Effector CD8-positive, alpha-beta T cell (primary cell): ENCODE data around the gene CLEC9A.
"Not testable (repeated sequence)": the region's sequence is repeated elsewhere in the genome, so short reads cannot be mapped to it uniquely, and the experiment has no call there.

Experiments used
- DNase-seq: peaks from one replicate; lab custom pipeline; 2025; lab: John Stamatoyannopoulos, UW
- total RNA-seq, 4 experiments: gene quantifications; one replicate each; lab custom pipeline; 2026; lab: John Stamatoyannopoulos, UW

The CLEC9A gene
- total RNA-seq, result 0 reads per million in 4 experiments

DNA sequence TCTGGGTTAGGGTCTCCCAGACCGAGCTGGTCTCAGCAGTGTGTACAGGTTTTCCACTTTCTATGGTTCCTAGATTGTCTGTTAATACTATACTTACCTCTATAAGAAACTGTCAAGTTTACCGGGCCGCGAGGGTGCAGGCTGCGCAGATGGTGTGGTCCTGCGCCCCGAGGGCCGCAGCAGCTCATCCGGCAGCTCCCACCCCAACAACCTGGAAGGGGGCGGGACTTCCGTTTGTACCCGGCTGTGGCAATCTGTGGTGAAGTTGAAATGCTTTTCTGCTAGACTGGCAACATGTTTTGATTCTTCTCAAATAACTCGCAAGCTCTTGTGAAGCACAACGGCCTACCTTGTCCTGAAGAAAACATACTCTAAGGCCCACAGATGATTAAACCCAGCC is at the start of gene CLEC9A:
CLEC9A (plus strand) TSS at position 237 of the 400 bp plus-strand sequence. CDS start 22,006 bp downstream, outside the sequence.
- DNase-seq, result no peak

DNA sequence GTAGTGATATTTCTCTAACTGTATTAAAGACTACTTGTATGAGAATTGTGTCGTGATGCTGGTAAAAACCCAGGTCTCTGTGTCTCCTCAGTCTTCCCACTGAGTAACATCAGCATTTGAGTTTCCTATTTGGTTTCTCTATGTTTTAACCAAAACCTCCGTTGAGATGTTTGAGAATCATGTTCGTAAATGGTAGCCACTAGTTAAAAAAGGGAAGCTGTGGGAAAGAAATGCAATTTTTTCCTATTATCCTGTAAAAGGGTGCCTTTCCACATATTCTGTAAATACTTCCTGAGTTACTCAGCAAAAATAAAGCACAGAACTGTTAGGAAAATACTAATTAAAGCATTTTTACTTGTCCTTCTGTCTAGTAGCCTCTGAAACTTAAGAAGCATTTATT is 38.6 kb upstream of the CLEC9A start:
- DNase-seq, result no peak

DNA sequence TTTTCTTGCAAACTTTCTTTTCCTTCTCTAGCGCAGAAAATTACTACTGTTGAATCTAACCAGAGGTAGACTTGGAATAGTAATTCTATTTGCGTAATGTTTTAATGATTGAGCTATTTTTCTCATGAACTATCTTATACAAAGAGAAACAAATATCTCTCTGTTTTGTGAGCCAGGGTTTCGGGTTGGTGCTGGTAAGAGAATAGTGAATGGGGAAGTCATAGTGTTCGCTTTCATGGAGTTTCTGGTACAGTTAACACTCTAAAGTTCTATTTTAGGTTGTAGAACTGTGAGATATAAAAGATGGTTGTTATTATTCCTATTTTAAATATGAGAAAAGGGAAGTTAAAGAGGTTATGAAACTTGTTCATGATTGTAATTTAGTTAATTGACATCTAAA is 38.2 kb upstream of the CLEC9A start:
- no peak for DNase-seq

- no peak for DNase-seq
These were observed 31.5 kb upstream of the CLEC9A start, which contains the start of gene CLEC1B for GRCh38 chr12:9999016-9999415. CLEC1B (minus strand) TSS chr12:9999121; CDS start chr12:9999100, 21 bp downstream.

- no peak for DNase-seq
These were observed 29.2 kb upstream of the CLEC9A start for GRCh38 chr12:10001171-10001776.

DNA sequence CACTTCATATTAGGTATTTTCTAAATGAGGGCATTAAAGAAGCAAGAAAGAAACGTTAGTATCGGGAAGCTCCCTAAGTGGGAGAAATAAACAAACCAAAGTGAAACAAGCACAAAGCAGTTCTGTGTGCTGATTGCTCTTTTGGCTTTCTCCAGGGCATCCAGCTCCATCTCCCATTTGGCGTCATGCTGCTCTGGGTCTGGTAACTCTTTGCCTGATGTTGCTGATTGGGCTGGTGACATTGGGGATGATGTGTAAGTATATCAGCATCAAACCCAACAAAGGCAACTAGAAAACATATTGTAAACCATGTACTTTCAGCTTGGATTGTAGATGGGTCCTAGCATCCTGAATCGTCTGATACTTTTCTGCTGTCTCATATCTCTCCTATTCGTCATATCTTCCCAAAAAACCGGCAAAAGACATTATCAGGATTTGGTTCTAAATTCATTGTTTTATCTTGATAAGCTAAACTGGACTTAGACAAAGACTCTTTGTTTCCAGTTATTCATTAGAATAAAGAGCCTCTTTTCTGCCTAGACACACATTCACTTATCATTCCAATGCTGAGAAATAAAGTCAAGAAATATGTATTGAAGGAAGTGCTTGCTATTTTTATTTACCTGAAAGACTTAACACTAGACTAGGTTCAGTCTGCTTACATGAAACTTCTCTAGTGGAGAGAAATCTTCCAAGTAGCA is 17.7 kb upstream of the CLEC9A start:
- no peak for DNase-seq

- no peak for DNase-seq
These were observed 15.0 kb upstream of the CLEC9A start for GRCh38 chr12:10015450-10015849.

DNA sequence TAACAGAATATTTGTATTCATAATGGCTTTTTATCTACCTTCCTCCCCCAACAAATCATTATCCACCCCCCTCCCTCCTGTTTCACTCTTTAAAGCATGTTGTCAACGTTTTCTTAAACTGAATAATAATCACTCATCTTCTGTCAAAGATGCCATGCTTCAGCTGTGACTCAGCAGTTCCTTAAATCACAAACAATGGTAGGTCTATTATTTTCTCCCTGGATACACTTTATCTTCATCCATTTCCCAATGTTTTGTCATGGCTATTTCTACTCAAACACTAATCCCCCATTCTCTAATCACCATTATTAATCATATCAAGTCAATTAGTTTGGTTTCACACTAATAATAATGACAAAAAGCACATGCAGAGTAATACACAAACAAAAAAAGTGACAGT is 13.6 kb upstream of the CLEC9A start:
- no peak for DNase-seq

- no peak for DNase-seq
These were observed 12.1 kb upstream of the CLEC9A start for GRCh38 chr12:10018386-10018785.

DNA sequence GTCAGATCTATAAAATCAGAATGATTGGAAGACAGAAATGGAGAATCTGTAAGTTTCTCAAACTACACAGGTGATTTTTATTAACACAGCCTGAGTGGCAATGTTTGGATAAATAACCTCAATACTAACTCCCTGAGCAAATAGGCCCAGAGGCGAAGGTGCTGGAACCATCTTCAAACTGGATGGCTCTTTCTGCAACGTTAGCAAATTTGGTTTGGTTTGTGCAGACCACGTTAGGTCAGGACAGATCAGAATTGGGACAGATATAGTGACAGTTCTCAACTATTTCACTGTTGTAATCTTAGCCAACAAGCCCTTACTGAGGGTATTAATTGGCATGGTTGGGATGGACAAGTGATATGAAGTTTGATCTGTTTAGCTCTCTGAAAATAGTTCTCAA is 9.1 kb upstream of the CLEC9A start:
- DNase-seq, result no peak

GRCh38 chr12:10025236-10025635 is 5.2 kb upstream of the CLEC9A start:
- DNase-seq, result no peak

- not testable (repeated sequence) for DNase-seq
These were observed 3.8 kb upstream of the CLEC9A start for GRCh38 chr12:10026666-10027065.

GRCh38 chr12:10027311-10027710 is 3.2 kb upstream of the CLEC9A start:
- no peak for DNase-seq

- no peak for DNase-seq
These were observed 2.8 kb upstream of the CLEC9A start for GRCh38 chr12:10027721-10028120.

- DNase-seq, result no peak
These were observed 839 bp downstream of the CLEC9A start for GRCh38 chr12:10031321-10031720.

DNA sequence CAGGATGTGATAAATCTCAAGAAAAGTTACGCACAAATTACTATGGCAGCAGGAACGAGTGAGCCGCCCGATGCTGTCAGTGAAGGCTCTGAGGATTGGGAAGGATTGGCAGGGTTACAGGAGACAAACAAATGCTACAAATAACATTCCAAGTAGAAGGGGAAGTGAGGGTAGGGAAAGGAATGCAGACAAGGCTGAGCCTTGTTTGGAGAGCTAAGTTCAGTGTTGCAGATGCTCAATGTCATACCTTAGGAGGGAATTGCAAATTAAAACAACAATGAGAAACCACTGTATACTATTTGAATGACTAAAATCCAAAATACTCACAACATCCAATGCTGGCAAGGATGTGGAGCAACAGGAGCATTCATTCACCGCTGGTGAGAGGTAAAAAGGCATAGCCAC is 1.3 kb downstream of the CLEC9A start:
- no peak for DNase-seq

DNA sequence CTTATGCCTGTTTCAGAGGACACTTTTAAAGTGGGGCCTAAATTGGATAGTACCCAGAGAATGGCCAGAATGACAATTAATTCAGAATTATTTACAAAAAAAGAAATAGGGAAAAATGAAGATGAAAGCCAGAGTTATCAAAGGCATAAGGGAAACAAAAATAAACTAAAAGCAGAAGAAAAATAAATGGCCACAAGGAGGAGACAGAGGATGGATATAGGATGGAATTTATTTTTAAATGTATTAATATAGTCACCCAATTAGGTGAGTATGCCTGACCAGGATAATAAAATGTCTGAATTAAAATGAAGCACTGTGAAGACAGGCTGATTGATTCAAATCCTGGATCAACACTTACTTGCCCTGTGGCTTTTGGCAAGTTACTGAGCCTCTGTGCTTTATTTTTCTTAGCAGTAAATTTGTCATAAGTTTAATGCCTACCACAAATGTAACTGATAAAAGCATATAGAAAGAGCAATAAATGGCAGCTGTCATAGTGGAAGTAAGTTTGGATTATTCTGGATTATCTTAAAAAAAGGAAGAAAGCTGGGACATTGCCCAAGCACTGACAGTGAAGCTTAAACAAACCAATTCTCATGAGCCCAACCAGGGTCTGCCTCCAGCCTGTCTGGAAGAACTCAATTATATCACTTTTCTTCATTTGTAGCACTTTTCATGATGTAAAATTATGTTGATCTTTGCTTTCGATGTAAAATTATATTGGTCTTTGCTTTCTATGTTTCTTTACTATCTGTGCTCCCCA is 3.5 kb downstream of the CLEC9A start:
- DNase-seq, result no peak

GRCh38 chr12:10042167-10042566 is 11.7 kb downstream of the CLEC9A start:
- no peak for DNase-seq

- DNase-seq, result no peak
These were observed 18.0 kb downstream of the CLEC9A start for GRCh38 chr12:10048526-10048925.

DNA sequence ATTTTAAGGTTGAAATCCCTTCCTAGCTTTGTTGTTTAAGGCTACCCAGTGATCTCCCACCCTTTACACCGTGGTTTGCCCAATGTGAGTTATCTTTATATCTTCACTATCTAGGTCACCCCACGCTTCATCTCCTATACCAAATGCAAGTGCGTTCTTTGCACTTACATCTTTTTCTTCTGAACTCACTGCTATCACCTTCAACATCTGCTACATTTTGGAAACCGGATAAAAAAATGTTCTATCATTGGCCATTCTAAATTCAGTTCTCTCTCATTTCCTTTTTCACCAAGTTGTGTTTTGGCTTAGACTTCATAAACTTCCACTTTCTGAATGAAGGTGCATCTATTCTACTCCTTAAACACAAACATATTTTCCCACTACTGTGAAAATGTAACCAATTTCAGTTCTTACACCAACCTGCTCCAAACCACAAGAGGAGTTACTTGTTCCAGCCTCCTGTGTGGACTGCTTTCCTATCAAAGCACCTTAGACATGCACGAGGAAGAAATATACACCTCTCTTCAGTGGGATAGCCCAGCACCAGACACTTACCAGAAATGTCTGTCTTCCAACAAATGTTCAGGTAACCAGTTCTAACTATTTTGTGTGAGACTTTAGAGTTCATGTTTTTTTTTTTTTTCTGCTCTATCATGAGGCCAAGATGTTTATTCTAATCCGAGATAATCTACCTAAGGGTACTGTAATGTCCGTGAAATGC is 21.9 kb downstream of the CLEC9A start:
- no peak for DNase-seq

- DNase-seq, result no peak
These were observed 27.9 kb downstream of the CLEC9A start for GRCh38 chr12:10058387-10058786.

- no peak for DNase-seq
These were observed 34.8 kb downstream of the CLEC9A start for GRCh38 chr12:10065241-10065640.
